ENCODE measurements around the gene HSPH1. TPM values are rescaled to one million over a fixed set of nuclear protein-coding genes. Genes with fewer than 3 reads are reported as not detected.

HSPH1 gene
- total RNA-seq, 2 experiments from 2014 or later = 214 TPM

- peak within 1 kb of the TSS; percentile 79 for H3K4me3 Mint-ChIP-seq
- H3K27me3 Mint-ChIP-seq = no peaks in the 10 kb centered on the region
- peak within 1 kb of the TSS; percentile 79 for H3K27ac Mint-ChIP-seq
- ATAC-seq (peak; percentile 81), DNase-seq (peak; percentile 72)
- peaks cover 25% of the 10 kb centered on the region for H3K4me1 Mint-ChIP-seq (ENCODE audit: low read depth)
- H3K36me3 Mint-ChIP-seq (ENCODE audit: low read depth) = no peaks in the 10 kb centered on the region
- TF ChIP-seq CTCF (IDR thresholded peaks at IDR 0.05) = peak; percentile 85
- H3K9me3 Mint-ChIP-seq = no peaks in the 10 kb centered on the region
- POLR2A ChIA-PET = no interaction called here
- CTCF ChIA-PET = interaction anchor here (0.6 to 3.1 kb wide), 9 partner anchors 9 to 738 kb away, joined by 3 to 13 read pairs (median 4); no protein-coding TSS in a partner anchor
- intact Hi-C loops (cut with micrococcal nuclease) = loop anchor here (5.0 kb wide), 1 partner anchor 38 kb away; the partner anchor contains the start of gene HSPH1
Observed at GRCh38 chr13:31199849-31200636, 38.3 kb upstream of the HSPH1 start, which contains the start of gene B3GLCT. Gene B3GLCT (plus strand): TSS chr13:31199975. CDS start chr13:31200085, 110 bp downstream.

- DNase-seq (no peak), ATAC-seq (peak; percentile 36)
- Mint-ChIP-seq H3K4me3 (peak overlapping the region; percentile 79), H3K4me1 (ENCODE audit: low read depth) (peaks cover 20% of the 10 kb centered on the region), H3K36me3 (ENCODE audit: low read depth) (no peaks in the 10 kb centered on the region), H3K27me3 (peaks cover 1% of the 10 kb centered on the region), H3K27ac (peak overlapping the region; percentile 79), H3K9me3 (no peaks in the 10 kb centered on the region)
- TF ChIP-seq CTCF (IDR thresholded peaks at IDR 0.05) = no peak
- CTCF ChIA-PET = interaction anchor here (0.6 to 3.1 kb wide), 7 partner anchors 10 to 225 kb away, joined by 3 to 13 read pairs (median 4); no protein-coding TSS in a partner anchor
- intact Hi-C loops (cut with micrococcal nuclease) = no loop called here
- POLR2A ChIA-PET = no interaction called here
Observed at GRCh38 chr13:31199527-31199848, 37.8 kb upstream of the HSPH1 start.

- ChIA-PET POLR2A (no interaction called here), CTCF (interaction anchor here (1.5 to 3.1 kb wide), 2 partner anchors 9 to 18 kb away, joined by 4 to 13 read pairs; no protein-coding TSS in a partner anchor)
- DNase-seq (no peak), ATAC-seq (no peak)
- intact Hi-C loops (cut with micrococcal nuclease) = no loop called here
- no peak for TF ChIP-seq CTCF (IDR thresholded peaks at IDR 0.05)
- H3K36me3 Mint-ChIP-seq (ENCODE audit: low read depth) = no peaks in the 10 kb centered on the region
- peaks cover 1% of the 10 kb centered on the region for H3K27me3 Mint-ChIP-seq
- no peak overlapping the region for H3K4me3 Mint-ChIP-seq
- peaks cover 16% of the 10 kb centered on the region for H3K4me1 Mint-ChIP-seq (ENCODE audit: low read depth)
- no peak overlapping the region for H3K27ac Mint-ChIP-seq
- H3K9me3 Mint-ChIP-seq = no peaks in the 10 kb centered on the region
Observed at GRCh38 chr13:31198519-31198918, 36.8 kb upstream of the HSPH1 start.

- intact Hi-C loops (cut with micrococcal nuclease) = no loop called here
- Mint-ChIP-seq H3K36me3 (ENCODE audit: low read depth) (no peaks in the 10 kb centered on the region), H3K27ac (no peak overlapping the region), H3K27me3 (peaks cover 1% of the 10 kb centered on the region), H3K9me3 (no peaks in the 10 kb centered on the region), H3K4me1 (ENCODE audit: low read depth) (peaks cover 16% of the 10 kb centered on the region), H3K4me3 (no peak overlapping the region)
- CTCF ChIA-PET = interaction anchor here (1.5 to 1.8 kb wide), 2 partner anchors 20 to 227 kb away, joined by 4 to 7 read pairs; no protein-coding TSS in a partner anchor
- POLR2A ChIA-PET = no interaction called here
- no peak for ATAC-seq
- TF ChIP-seq CTCF (IDR thresholded peaks at IDR 0.05) = no peak
- DNase-seq = no peak
Observed at GRCh38 chr13:31196992-31197391, 35.3 kb upstream of the HSPH1 start.

DNA sequence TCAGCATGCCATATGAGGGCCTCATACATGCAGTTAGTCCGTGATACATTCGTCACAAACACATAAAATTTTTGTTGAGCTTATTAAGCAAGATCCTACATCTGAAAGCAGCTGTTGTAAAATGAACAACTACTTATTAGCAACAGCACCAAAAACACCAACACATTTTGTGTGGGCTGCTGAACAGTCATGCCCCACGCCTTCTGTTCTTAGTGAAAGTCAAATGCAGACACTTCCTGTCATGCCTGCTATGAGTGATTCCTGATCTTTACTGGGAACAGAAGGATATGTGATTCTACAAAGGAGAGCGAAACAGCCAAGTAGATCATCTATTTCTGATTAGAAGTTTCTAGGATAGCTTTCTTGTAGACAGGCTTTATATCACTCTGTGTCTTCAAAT lies 33.9 kb upstream of the HSPH1 start:
- Mint-ChIP-seq H3K4me3 (no peak overlapping the region), H3K36me3 (ENCODE audit: low read depth) (no peaks in the 10 kb centered on the region), H3K9me3 (no peaks in the 10 kb centered on the region), H3K4me1 (ENCODE audit: low read depth) (peaks cover 10% of the 10 kb centered on the region), H3K27ac (no peak overlapping the region), H3K27me3 (peaks cover 5% of the 10 kb centered on the region)
- DNase-seq (no peak), ATAC-seq (no peak)
- TF ChIP-seq CTCF (IDR thresholded peaks at IDR 0.05) = no peak
- intact Hi-C loops (cut with micrococcal nuclease) = no loop called here
- CTCF ChIA-PET = interaction anchor here (1.8 kb wide), 1 partner anchor 228 kb away, joined by 7 read pairs; no protein-coding TSS in a partner anchor
- POLR2A ChIA-PET = no interaction called here

Data from activated CD8-positive, alpha-beta T cell treated with anti-CD3 and anti-CD28 coated beads for 36 hours (primary cell).